Right atrium auricular region (tissue), 2 donors: ENCODE results near the gene PFAS. TPM values are rescaled to one million over a fixed set of nuclear protein-coding genes. Genes with fewer than 3 reads are reported as not detected.

Source experiments
- DNase-seq: peaks from one replicate; pipeline ENCODE4 v3.0.0-alpha.2; 2019; ENCODE audit warnings: low spot score
- H3K27ac ChIP-seq, 2 donors: fragments of 200-600 bp; sonication (generic); 1 replicate in 1 of 2; 2 replicates in 1 of 2; pipeline ENCODE4 v1.5.1; 2016 to 2019
- H3K27me3 ChIP-seq, 2 donors: fragments of 200-600 bp; sonication (generic); one replicate each; pipeline versions ENCODE4 v1.5.1 to v1.6.0; 2017 to 2019
- H3K36me3 ChIP-seq: fragments of 200-600 bp; sonication (generic); one replicate; pipeline ENCODE4 v1.5.1; 2016
- H3K4me1 ChIP-seq, 2 donors: fragments of 200-600 bp; sonication (generic); one replicate each; pipeline versions ENCODE4 v1.5.1 to v1.6.0; 2017 to 2019
- H3K4me3 ChIP-seq, 2 donors: fragments of 200-600 bp; sonication (generic); 1 replicate in 1 of 2; 2 replicates in 1 of 2; pipeline ENCODE4 v1.5.1; 2017 to 2019; ENCODE audit warnings: mild to moderate bottlenecking in 1 of 2, moderate library complexity in 1 of 2
- H3K9me3 ChIP-seq, 2 donors: fragments of 200-600 bp; sonication (generic); one replicate each; pipeline ENCODE4 v1.5.1; 2019
- total RNA-seq, 2 donors: library from RNA; depleted of rRNA; stranded (reverse); fragments of >200 nt; gene quantifications; one replicate each; pipeline ENCODE4 v1.1.0, GENCODE V29; 2016
- TF ChIP-seq, protein P1 (sequence below), 2 donors: fragments of 200-600 bp; sonication (generic); IDR thresholded peaks; one replicate each; pipeline ENCODE4 v1.5.1; 2019; ENCODE audit warnings: antibody characterized with exemption in 2 of 2

PFAS gene
- total RNA-seq, 2 donors from 2014 or later = 4.4 to 5.3 TPM

DNA sequence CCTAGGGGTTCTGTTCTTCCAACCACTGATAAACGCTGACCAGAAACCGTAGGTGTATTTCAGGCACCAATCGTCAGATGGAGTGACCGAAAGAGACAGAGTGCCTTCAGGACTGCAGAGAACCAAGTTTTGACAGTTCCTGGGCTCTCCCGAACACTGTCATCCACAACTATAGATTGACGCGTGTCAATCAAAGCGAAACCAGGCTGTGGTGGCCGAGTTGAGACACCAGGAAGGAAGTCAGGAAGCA lies 26.8 kb upstream of the PFAS start:
- peak overlapping the region; percentile 96 to 99 for H3K27ac ChIP-seq
- peak overlapping the region; percentile 53 to 77 for H3K4me3 ChIP-seq
- H3K4me1 ChIP-seq = peaks cover 0 to 16% of the 10 kb centered on the region in 2 donors
- DNase-seq = no peak
- TF ChIP-seq, protein P1, sequence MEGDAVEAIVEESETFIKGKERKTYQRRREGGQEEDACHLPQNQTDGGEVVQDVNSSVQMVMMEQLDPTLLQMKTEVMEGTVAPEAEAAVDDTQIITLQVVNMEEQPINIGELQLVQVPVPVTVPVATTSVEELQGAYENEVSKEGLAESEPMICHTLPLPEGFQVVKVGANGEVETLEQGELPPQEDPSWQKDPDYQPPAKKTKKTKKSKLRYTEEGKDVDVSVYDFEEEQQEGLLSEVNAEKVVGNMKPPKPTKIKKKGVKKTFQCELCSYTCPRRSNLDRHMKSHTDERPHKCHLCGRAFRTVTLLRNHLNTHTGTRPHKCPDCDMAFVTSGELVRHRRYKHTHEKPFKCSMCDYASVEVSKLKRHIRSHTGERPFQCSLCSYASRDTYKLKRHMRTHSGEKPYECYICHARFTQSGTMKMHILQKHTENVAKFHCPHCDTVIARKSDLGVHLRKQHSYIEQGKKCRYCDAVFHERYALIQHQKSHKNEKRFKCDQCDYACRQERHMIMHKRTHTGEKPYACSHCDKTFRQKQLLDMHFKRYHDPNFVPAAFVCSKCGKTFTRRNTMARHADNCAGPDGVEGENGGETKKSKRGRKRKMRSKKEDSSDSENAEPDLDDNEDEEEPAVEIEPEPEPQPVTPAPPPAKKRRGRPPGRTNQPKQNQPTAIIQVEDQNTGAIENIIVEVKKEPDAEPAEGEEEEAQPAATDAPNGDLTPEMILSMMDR (IDR thresholded peaks at IDR 0.05) = no peak
- H3K36me3 ChIP-seq = no peaks in the 10 kb centered on the region
- no peaks in the 10 kb centered on the region for H3K27me3 ChIP-seq
- H3K9me3 ChIP-seq = no peaks in the 10 kb centered on the region

GRCh38 chr17:8222630-8223355 lies 26.3 kb upstream of the PFAS start:
- DNase-seq = peak; percentile 97
- Histone ChIP-seq H3K4me3 (peak overlapping the region; percentile 53 to 77), H3K9me3 (no peaks in the 10 kb centered on the region), H3K27ac (peak overlapping the region; percentile 96 to 99), H3K27me3 (no peaks in the 10 kb centered on the region), H3K36me3 (peaks cover 5% of the 10 kb centered on the region), H3K4me1 (peaks cover 0 to 16% of the 10 kb centered on the region in 2 donors)
- TF ChIP-seq, protein P1 (IDR thresholded peaks at IDR 0.05) = no peak

- Histone ChIP-seq H3K4me1 (peaks cover 0 to 16% of the 10 kb centered on the region in 2 donors), H3K9me3 (no peaks in the 10 kb centered on the region), H3K27me3 (no peaks in the 10 kb centered on the region), H3K27ac (peak overlapping the region; percentile 96 to 99), H3K4me3 (peak overlapping the region; percentile 53 to 77), H3K36me3 (peaks cover 12% of the 10 kb centered on the region)
- peak; percentile 74 for DNase-seq
- TF ChIP-seq, protein P1 (IDR thresholded peaks at IDR 0.05) = peak in 1 of 2 donors; percentile 37
Observed at GRCh38 chr17:8223356-8224126, 25.5 kb upstream of the PFAS start.

- TF ChIP-seq, protein P1 (IDR thresholded peaks at IDR 0.05) = no peak
- H3K4me3 ChIP-seq = no peak overlapping the region
- H3K9me3 ChIP-seq = no peaks in the 10 kb centered on the region
- no peak for DNase-seq
- H3K27me3 ChIP-seq = no peaks in the 10 kb centered on the region
- H3K4me1 ChIP-seq = peaks cover 0 to 16% of the 10 kb centered on the region in 2 donors
- no peak overlapping the region for H3K27ac ChIP-seq
- H3K36me3 ChIP-seq = peaks cover 28% of the 10 kb centered on the region
Observed at GRCh38 chr17:8224891-8225812, 23.9 kb upstream of the PFAS start.

GRCh38 chr17:8225813-8226535 lies 23.1 kb upstream of the PFAS start:
- H3K27ac ChIP-seq = peak overlapping the region; percentile 73 to 80
- no peaks in the 10 kb centered on the region for H3K9me3 ChIP-seq
- DNase-seq = peak; percentile 69
- TF ChIP-seq, protein P1 (IDR thresholded peaks at IDR 0.05) = no peak
- H3K27me3 ChIP-seq = no peaks in the 10 kb centered on the region
- peaks cover 37% of the 10 kb centered on the region for H3K36me3 ChIP-seq
- peaks cover 0 to 11% of the 10 kb centered on the region in 2 donors for H3K4me1 ChIP-seq
- H3K4me3 ChIP-seq = peak overlapping the region in 1 of 2 donors; percentile 43
